HFFc6 (cell line): ENCODE results near the gene SATL1. TPM values are rescaled to one million over a fixed set of nuclear protein-coding genes. Genes with fewer than 3 reads are reported as not detected.
A peak's percentile ranks its signal among the peaks of the same experiment; 100 is the strongest.
"Not testable (repeated sequence)": the region's sequence is repeated elsewhere in the genome, so short reads cannot be mapped to it uniquely, and the experiment has no call there.

Experiments
- DNase-seq: peaks from one replicate; pipeline ENCODE4 v3.0.0-alpha.2; 2018
- H3K27ac Mint-ChIP-seq: 2 replicates; pipeline ENCODE4 v1.8.0; 2020; ENCODE audit warnings: mild to moderate bottlenecking, mixed read lengths
- H3K27me3 Mint-ChIP-seq: 2 replicates; pipeline ENCODE4 v1.8.0; 2021; ENCODE audit warnings: mild to moderate bottlenecking, moderate library complexity, mixed read lengths; ENCODE audit not compliant: insufficient read depth
- H3K36me3 Mint-ChIP-seq: 2 replicates; pipeline ENCODE4 v1.8.0; 2021; ENCODE audit warnings: low read depth, mixed read lengths
- H3K4me1 Mint-ChIP-seq: 2 replicates; pipeline ENCODE4 v1.8.0; 2020; ENCODE audit warnings: low read depth, mixed read lengths
- H3K4me3 Mint-ChIP-seq: 2 replicates; pipeline ENCODE4 v1.8.0; 2020; ENCODE audit warnings: mild to moderate bottlenecking, moderate library complexity, mixed read lengths
- H3K9me3 Mint-ChIP-seq: 2 replicates; pipeline ENCODE4 v1.8.0; 2020; ENCODE audit warnings: mild to moderate bottlenecking, mixed read lengths
- total RNA-seq, 6 experiments: library from RNA; stranded (reverse); fragmentation: NEBNext Ultra II Directional; extraction: Animal tissue kit (Norgen Biotek cat#: 25700); gene quantifications; 2 replicates in 1 of 6; 3 replicates in 5 of 6; pipeline ENCODE4 v1.2.3, GENCODE V29; 2021
- TF ChIP-seq, protein P1 (sequence below): fragments of 200-600 bp; sonication (generic); IDR thresholded peaks from 2 replicates; pipeline ENCODE4 v1.5.0; 2021; ENCODE audit warnings: antibody characterized with exemption, mild to moderate bottlenecking

SATL1 gene
- total RNA-seq, 6 experiments from 2014 or later = not detected

DNA sequence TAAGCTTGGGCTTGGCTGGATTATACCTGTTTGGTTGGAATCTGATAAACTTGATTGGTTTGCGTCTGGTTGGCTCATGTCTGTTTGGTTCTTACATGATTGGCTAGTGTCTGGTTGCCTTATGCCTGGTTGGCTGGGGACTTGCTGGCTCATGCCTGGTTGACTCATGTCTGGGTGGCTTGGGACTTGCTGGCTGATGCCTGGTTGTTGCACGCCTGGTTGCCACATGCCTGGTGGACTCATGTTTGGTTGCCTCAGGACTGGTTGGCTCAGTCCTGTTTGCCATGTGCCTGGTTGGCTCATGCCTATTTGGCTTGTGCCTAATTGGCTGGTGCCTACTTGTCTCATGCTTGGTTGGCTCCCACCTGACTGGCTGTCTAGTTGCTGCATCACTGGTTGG lies 135.4 kb downstream of the SATL1 start:
- H3K4me1 Mint-ChIP-seq = no peaks in the 10 kb centered on the region

DNA sequence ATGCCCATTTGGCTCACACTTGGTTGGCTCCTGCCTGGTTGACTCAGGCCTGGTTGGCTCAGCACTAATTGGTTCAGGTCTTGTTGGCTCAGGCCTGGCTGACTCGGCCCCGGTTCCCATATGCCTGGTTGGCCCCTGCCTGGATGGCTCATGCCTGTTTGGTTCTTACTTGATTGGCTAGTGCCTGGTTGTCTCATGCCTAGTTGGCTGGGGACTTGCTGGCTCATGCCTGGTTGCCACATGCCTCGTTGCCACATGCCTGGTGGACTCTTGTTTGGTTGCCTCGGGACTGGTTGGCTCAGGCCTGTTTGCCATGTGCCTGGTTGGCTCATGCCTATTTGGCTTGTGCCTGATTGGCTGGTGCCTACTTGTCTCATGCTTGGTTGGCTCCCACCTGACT lies 136.2 kb downstream of the SATL1 start:
- H3K9me3 Mint-ChIP-seq = no peaks in the 10 kb centered on the region
- H3K27ac Mint-ChIP-seq = no peak overlapping the region
- no peaks in the 10 kb centered on the region; the same call in 1 of the 2 replicates for H3K27me3 Mint-ChIP-seq
- TF ChIP-seq, protein P1, sequence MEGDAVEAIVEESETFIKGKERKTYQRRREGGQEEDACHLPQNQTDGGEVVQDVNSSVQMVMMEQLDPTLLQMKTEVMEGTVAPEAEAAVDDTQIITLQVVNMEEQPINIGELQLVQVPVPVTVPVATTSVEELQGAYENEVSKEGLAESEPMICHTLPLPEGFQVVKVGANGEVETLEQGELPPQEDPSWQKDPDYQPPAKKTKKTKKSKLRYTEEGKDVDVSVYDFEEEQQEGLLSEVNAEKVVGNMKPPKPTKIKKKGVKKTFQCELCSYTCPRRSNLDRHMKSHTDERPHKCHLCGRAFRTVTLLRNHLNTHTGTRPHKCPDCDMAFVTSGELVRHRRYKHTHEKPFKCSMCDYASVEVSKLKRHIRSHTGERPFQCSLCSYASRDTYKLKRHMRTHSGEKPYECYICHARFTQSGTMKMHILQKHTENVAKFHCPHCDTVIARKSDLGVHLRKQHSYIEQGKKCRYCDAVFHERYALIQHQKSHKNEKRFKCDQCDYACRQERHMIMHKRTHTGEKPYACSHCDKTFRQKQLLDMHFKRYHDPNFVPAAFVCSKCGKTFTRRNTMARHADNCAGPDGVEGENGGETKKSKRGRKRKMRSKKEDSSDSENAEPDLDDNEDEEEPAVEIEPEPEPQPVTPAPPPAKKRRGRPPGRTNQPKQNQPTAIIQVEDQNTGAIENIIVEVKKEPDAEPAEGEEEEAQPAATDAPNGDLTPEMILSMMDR = no peak
- no peaks in the 10 kb centered on the region for H3K4me1 Mint-ChIP-seq
- peak; percentile 0 for DNase-seq
- no peaks in the 10 kb centered on the region for H3K36me3 Mint-ChIP-seq
- H3K4me3 Mint-ChIP-seq = no peak overlapping the region

More for the DNA sequence above, 135.4 kb downstream of the SATL1 start:
- no peak overlapping the region for H3K27ac Mint-ChIP-seq
- DNase-seq = no peak
- H3K36me3 Mint-ChIP-seq = no peaks in the 10 kb centered on the region
- TF ChIP-seq, protein P1 = no peak
- no peaks in the 10 kb centered on the region for H3K9me3 Mint-ChIP-seq
- H3K4me3 Mint-ChIP-seq = no peak overlapping the region
- no peaks in the 10 kb centered on the region; the same call in 1 of the 2 replicates for H3K27me3 Mint-ChIP-seq

DNA sequence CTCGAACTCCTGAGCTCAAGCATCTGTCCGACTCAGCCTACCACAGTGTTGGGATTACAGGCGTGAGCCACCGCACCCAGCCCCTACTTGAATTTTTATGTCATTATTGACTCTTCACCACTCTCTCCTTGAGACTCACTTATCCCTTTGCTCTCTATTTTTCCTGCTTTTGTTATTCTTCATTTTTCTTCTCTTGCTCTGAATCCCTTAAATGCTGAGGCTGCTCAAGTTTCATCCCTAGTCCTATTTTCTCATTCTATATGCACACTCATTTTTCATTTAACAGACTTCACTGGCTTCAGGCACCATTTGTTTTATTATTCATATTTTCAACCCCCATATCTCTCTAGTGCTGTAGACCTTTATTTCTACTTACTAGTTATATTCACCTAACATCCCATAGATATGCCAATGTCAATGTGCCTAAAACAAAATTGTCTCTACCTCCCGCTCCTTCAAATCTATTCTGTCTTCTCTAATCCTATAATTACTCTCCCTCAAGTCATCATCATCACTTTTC lies 154.2 kb downstream of the SATL1 start:
- Mint-ChIP-seq H3K4me3 (no peak overlapping the region), H3K27ac (no peak overlapping the region), H3K27me3 (no peaks in the 10 kb centered on the region; the same call in 1 of the 2 replicates), H3K9me3 (no peaks in the 10 kb centered on the region), H3K36me3 (peaks cover 14% of the 10 kb centered on the region; the same call in 1 of the 2 replicates), H3K4me1 (no peaks in the 10 kb centered on the region)
- TF ChIP-seq, protein P1 = no peak
- no peak for DNase-seq

DNA sequence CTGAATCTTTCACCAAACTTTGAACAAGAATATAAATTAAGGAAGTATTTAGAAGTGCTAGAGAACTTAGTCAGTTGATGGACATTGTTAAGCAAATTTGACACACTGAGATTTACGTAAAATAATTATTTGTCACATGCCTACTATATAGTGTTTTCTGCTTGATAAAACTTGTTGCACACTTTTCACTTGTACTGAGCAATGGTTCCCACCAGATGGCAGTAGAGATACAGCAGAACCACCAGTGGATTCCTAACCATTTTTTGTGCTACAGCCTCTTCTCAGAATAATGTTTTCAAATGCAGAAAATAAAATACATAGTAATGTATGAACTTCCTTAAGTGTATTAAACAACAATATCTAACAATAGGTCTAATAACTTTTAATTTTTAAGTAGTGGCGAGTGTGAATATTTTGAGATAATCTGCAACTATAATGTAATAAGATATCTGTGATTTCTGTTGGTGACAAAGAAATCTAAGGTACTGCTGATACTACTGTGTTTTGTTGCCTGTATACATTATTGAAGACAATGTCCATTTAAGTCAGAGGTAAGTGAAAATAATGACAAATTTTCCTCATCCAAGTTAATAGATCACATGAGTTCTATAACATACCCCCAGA lies 158.7 kb downstream of the SATL1 start:
- H3K36me3 Mint-ChIP-seq = peaks cover 19% of the 10 kb centered on the region; the same call in 1 of the 2 replicates
- no peaks in the 10 kb centered on the region for H3K4me1 Mint-ChIP-seq
- no peaks in the 10 kb centered on the region; the same call in 1 of the 2 replicates for H3K27me3 Mint-ChIP-seq
- no peak overlapping the region for H3K4me3 Mint-ChIP-seq
- TF ChIP-seq, protein P1 = peak; percentile 79
- DNase-seq = peak; percentile 20
- H3K9me3 Mint-ChIP-seq = no peaks in the 10 kb centered on the region
- no peak overlapping the region for H3K27ac Mint-ChIP-seq

DNA sequence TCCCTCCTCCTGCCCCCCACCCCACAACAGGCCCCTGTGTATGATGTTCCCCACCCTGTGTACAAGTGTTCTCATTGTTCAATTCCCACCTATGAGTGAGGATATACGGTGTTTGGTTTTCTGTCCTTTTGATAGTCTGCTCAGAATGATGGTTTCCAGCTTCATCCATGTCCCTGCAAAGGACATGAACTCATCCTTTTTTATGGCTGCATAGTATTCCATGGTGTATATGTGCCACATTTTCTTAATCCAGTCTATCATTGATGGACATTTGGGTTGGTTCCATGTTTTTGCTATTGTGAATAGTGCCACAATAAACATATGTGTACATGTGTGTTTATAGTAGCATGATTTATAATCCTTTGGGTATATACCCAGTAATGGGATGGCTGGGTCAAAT lies 166.3 kb downstream of the SATL1 start:
- not testable (repeated sequence) for H3K27ac Mint-ChIP-seq, H3K4me3 Mint-ChIP-seq, DNase-seq, H3K27me3 Mint-ChIP-seq, H3K9me3 Mint-ChIP-seq
- Mint-ChIP-seq H3K4me1 (peaks cover 11% of the 10 kb centered on the region), H3K36me3 (peaks cover 16% of the 10 kb centered on the region)

DNA sequence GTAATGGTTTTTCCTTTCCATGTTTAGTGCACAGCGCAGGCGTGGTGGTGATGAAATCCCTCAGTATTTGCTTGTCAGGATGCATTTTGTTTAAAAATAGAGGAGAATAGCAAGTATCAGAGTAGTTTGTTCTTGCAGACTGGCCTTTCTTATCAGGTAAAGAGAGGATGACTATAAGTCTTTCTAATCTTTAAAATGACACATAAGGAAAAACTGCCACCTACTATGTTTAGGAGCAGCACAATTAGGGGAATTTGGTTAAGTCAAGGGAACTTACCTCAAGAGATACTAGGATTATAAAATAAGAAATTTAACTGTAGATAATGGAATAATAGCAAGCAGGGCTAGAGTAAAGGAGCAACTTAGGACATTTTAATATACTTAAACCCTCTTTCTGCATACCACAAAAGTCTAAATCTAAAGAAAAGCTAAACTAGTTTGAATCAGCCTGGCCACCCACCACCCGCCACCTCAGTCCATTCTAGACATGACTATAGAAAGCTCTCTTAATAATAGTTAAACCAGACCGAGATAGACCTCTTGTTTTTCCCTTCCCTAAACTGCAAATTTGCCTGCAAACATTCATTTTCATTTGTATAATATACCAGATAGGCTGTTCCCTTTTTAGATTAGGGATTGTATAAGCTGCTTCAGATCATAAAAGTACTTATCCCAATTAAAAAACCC lies 177.9 kb downstream of the SATL1 start:
- Mint-ChIP-seq H3K4me1 (no peaks in the 10 kb centered on the region), H3K9me3 (no peaks in the 10 kb centered on the region), H3K27ac (no peak overlapping the region), H3K27me3 (no peaks in the 10 kb centered on the region), H3K4me3 (no peak overlapping the region), H3K36me3 (peaks cover 7% of the 10 kb centered on the region; the same call in 1 of the 2 replicates)
- no peak for DNase-seq
- TF ChIP-seq, protein P1 = no peak
